Measurements from ENCODE around the gene KRTAP5-9. TPM values are rescaled to one million over a fixed set of nuclear protein-coding genes. Genes with fewer than 3 reads are reported as not detected.

KRTAP5-9 gene
- total and polyA plus RNA-seq, 9 of the 15 experiments (the other 6 are each of a cell fraction or from before 2014, with no cell fraction given) = not detected

DNA sequence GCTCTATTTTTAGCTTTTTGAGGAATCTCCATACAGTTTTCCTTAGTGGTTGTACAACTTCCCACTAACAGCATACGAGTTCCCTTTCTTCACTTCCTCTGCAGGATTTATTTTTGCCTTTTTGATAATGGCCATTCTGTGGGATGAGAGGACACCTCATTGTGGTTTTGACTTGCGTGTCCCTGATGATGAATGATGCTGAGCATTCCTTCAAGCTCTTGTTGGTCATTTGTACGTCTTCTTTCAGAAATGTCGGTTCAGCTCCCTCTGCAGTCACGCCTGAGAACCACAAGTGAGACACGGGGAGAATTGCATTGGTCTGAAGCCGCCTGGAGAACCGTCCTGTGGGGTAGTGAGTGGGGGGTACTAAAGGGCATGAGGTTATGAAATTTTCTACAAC is 15.2 kb downstream of the KRTAP5-9 start (continued):
- TF ChIP-seq, protein P1, sequence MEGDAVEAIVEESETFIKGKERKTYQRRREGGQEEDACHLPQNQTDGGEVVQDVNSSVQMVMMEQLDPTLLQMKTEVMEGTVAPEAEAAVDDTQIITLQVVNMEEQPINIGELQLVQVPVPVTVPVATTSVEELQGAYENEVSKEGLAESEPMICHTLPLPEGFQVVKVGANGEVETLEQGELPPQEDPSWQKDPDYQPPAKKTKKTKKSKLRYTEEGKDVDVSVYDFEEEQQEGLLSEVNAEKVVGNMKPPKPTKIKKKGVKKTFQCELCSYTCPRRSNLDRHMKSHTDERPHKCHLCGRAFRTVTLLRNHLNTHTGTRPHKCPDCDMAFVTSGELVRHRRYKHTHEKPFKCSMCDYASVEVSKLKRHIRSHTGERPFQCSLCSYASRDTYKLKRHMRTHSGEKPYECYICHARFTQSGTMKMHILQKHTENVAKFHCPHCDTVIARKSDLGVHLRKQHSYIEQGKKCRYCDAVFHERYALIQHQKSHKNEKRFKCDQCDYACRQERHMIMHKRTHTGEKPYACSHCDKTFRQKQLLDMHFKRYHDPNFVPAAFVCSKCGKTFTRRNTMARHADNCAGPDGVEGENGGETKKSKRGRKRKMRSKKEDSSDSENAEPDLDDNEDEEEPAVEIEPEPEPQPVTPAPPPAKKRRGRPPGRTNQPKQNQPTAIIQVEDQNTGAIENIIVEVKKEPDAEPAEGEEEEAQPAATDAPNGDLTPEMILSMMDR (IDR thresholded peaks at IDR 0.05 in 2 of 3, conservative IDR thresholded peaks at IDR 0.05 in 1 of 3; ENCODE audit: insufficient read depth in 2 of 3, low read depth in 1 of 3, low read length in 3 of 3) = peak; percentile 67 to 74 (median 69)
- TF ChIP-seq ZNF561 (CRISPR knock-in tag; conservative IDR thresholded peaks at IDR 0.05) = no peak
- no peak for TF ChIP-seq ZNF23 (CRISPR knock-in tag; IDR thresholded peaks at IDR 0.05)
- no peak for TF ChIP-seq CBX1 (IDR thresholded peaks at IDR 0.05; ENCODE audit: low read depth)
- TF ChIP-seq ZNF24 (IDR thresholded peaks at IDR 0.05) = peak; percentile 43; the same call in 1 of the 2 replicates
- TF ChIP-seq, protein P2, sequence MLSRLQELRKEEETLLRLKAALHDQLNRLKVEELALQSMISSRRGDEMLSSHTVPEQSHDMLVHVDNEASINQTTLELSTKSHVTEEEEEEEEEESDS (CRISPR knock-in tag; IDR thresholded peaks at IDR 0.05) = no peak
- TF ChIP-seq, protein P3, sequence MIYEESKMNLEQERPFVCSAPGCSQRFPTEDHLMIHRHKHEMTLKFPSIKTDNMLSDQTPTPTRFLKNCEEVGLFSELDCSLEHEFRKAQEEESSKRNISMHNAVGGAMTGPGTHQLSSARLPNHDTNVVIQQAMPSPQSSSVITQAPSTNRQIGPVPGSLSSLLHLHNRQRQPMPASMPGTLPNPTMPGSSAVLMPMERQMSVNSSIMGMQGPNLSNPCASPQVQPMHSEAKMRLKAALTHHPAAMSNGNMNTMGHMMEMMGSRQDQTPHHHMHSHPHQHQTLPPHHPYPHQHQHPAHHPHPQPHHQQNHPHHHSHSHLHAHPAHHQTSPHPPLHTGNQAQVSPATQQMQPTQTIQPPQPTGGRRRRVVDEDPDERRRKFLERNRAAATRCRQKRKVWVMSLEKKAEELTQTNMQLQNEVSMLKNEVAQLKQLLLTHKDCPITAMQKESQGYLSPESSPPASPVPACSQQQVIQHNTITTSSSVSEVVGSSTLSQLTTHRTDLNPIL (CRISPR knock-in tag; IDR thresholded peaks at IDR 0.05) = no peak
- TF ChIP-seq, protein P4, sequence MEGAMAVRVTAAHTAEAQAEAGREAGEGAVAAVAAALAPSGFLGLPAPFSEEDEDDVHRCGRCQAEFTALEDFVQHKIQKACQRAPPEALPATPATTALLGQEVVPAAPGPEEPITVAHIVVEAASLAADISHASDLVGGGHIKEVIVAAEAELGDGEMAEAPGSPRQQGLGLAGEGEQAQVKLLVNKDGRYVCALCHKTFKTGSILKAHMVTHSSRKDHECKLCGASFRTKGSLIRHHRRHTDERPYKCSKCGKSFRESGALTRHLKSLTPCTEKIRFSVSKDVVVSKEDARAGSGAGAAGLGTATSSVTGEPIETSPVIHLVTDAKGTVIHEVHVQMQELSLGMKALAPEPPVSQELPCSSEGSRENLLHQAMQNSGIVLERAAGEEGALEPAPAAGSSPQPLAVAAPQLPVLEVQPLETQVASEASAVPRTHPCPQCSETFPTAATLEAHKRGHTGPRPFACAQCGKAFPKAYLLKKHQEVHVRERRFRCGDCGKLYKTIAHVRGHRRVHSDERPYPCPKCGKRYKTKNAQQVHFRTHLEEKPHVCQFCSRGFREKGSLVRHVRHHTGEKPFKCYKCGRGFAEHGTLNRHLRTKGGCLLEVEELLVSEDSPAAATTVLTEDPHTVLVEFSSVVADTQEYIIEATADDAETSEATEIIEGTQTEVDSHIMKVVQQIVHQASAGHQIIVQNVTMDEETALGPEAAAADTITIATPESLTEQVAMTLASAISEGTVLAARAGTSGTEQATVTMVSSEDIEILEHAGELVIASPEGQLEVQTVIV (CRISPR knock-in tag; IDR thresholded peaks at IDR 0.05; ENCODE audit: borderline replicate concordance) = no peak
- no peak for TF ChIP-seq SUPT5H (IDR thresholded peaks at IDR 0.05)
- TF ChIP-seq ZC3H8 (IDR thresholded peaks at IDR 0.05) = no peak
- TF ChIP-seq RHOXF2B (CRISPR knock-in tag; conservative IDR thresholded peaks at IDR 0.05) = no peak
- no peak for TF ChIP-seq FOXA1 (IDR thresholded peaks at IDR 0.05; ENCODE audit: borderline replicate concordance)
- peak; percentile 40; the same call in 1 of the 2 replicates for TF ChIP-seq SMC3 (conservative IDR thresholded peaks at IDR 0.05; ENCODE audit: insufficient read depth, low read depth, low read length)
